GM04504 (cell line): ENCODE data around the gene MRRF.

ENCODE experiments used
- DNase-seq: peaks from one replicate; pipeline ENCODE4 v3.0.0-alpha.2; 2012; ENCODE audit warnings: low read depth

MRRF gene

GRCh38 chr9:122332644-122333043 lies 68.0 kb downstream of the MRRF start:
- DNase-seq: no peak

GRCh38 chr9:122333169-122333808 lies 68.6 kb downstream of the MRRF start:
- DNase-seq: no peak

- DNase-seq: no peak
Measured at GRCh38 chr9:122334916-122335315, 70.2 kb downstream of the MRRF start.

- no peak for DNase-seq
Measured at GRCh38 chr9:122336189-122336588, 71.5 kb downstream of the MRRF start.

DNA sequence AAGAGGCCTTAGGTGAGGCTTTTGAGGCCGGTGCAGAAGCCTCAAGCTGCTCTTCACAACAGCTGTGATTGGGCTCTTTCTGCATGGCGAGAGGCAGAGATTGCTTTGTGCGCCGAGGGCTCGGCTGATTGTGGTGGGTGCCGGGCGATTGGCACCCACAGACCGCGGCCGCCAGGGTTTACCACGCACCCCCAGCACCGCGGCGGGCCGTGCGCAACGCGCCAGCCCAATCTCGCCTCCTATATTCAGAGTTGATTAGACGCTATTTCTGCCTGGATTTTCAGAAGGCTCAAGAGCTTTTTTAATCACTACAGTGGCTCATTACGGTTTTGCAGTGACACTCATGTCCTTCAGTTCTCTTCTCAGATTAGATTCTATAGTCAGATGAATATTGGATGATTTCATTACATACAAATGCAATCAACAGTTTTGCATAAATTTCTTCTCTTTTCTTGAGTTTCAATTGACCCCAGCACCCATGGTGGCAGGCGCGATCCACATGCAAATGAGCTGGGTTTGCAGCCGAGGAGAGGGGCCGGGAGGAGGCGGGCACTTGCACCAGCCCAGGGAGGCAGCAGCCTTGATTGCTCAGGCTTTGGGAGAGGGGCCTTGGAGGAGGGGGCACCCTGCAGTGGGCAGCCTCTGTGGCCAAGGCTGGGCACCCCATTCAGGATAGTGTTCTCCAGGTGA lies 72.3 kb downstream of the MRRF start:
- no peak for DNase-seq

DNA sequence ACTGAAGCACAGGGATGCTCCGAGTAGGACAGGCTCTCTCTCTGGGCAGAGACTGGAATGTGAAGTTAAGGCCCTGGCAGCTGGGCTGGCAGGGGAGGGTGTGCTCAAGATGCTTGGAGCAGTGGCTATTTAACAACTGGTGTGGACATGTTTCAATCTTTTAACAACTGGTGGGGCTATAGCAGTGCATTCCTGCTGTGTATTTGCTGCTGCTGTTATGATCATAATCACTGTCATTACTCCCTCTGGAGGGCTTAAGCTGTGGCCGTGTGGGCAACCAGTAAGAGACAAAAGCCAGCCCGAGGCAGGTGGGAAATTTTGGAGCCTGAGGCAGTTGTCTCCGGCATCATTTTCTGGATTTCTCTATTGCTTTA lies 72.9 kb downstream of the MRRF start:
- no peak for DNase-seq

GRCh38 chr9:122338536-122338935 lies 73.9 kb downstream of the MRRF start:
- DNase-seq: no peak

- no peak for DNase-seq
Measured at GRCh38 chr9:122338994-122339393, 74.3 kb downstream of the MRRF start.

GRCh38 chr9:122339579-122339978 lies 74.9 kb downstream of the MRRF start:
- DNase-seq: no peak

DNA sequence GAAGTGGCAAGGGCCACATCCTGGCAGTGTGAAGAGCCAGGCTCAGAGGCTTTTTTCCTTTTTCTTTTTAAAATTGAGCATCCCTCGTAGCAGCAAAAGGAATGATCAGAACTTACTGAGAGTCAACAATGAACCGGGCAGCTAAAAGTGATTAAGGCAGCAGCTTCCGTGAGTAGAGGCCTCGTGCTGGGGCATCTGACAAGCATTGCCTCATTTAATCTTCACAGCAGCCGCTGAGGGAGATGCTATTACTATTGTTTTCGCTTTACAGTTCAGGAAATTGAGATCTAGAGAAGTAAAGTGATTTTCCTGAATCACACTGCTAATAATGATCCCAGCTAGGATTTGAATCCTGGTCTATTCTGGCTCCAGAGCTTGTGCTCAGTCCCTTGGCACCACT lies 75.5 kb downstream of the MRRF start:
- DNase-seq: no peak

DNA sequence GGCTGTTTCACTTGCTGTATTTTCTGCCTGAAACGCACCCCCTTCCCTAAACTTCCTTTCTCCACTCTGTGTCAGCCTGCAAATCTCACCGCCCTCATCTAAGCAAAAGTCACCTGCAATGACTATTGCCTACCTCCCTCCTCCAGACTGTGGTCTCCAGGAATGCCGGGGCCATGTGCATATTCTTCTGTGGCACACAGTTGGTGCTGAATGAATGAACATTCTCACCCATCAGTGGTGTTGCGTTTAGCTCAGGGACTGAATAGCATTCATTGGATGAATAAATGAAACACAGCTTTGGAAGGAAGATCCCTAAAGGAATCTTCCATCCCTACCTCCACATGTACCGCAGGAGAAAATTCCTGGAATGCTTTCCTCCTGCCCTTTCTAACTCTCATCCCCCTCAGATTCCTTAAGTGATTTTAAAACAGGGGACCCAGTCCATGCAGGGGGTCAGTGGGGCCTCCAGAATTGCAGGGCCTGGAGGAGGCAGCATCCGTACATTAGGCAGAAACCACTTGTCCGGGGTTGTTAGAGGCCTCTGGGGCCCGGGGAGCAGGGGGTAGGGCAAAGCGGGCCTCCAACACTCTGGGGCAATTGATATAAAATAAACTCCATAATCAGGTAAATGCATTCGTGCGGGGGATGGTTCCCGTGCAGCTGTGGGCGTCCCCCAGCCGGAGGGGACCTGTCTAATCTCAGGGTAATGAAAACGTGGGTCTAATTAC lies 77.8 kb downstream of the MRRF start:
- DNase-seq: no peak

DNA sequence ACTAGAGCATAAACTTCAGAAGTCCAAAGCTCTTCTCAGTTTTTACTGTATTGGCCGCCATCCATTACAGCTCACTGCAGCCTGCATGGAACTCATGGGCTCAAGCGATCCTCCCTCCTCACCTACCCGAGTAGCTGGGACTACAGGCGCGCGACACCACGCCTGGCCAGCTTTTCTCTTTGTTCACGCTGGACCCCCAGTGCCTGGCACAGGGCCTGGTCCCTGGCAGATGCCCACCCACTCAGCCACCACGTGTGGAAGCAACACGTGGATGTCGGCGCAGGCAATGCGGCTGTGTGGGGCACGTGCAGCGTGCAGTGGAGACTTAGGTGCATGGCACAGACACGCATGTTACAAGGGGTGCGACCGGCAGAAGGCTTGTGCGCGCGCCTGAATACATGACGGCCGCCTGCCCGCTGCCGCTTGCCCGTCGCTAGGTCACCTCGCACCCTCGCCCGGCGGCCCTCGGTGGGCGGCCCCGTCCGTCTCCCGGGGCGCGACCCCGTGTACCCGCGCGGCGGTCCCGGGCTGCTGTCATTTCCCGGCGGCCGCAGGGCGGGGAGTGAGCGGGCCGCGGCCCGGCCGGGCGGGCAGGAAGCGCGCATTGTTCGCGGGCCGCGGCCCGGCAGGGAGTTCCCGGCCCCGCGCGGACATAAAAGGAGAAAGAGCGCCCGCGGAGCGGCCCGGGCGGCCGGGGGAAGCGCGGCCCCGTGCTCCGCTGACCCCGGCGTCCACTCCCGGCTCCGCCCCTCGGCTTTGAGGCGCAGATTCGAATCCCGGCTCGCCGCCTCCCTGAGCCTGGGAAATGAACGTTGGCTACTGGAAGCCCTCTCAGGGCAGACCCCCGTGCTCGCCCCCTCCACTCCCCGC lies 82.0 kb downstream of the MRRF start:
- DNase-seq: no peak

DNA sequence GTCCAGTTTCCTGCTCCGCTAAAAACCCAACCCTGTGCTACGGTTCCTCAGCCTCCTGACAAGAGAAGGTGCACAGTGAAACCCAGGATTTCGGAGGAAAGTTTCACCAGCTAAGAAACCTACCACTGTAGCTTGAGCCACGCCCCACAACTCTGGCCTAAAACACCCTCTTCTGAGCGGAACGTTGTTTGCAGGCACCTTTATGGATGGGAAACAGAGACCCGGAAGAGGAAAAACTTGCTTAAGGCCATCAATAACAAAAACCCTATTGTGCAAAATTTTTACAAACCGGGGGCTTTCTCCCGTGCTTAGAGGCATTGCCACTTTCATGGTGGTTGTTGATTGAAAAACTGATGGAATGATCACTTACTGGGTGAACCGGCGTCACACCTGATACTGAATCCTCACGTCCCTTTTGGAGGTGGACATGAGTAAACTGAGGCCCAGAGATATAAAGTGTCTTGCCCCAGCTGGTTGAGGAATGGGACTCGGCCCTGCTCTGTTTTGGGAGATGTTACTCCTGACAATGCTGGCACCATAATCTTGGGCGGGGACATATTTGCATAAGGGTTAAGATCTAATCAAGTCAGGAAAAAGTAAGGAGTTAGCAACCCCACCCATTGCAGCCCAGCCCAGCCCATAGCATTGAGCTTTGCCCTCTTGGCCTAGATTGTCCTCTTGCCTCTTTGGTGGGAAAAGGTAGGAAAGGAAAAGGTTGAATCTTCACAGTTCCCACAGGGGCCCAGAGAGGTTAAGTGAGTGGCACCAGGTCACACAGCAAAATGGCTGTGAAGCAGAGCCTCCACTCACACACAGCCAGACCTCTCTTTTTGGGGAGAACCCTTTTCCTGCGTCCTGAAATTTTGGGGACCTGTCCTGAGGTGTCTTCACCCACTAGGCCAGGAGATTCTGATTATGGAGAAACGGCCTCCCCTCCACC lies 82.9 kb downstream of the MRRF start:
- DNase-seq: no peak

DNA sequence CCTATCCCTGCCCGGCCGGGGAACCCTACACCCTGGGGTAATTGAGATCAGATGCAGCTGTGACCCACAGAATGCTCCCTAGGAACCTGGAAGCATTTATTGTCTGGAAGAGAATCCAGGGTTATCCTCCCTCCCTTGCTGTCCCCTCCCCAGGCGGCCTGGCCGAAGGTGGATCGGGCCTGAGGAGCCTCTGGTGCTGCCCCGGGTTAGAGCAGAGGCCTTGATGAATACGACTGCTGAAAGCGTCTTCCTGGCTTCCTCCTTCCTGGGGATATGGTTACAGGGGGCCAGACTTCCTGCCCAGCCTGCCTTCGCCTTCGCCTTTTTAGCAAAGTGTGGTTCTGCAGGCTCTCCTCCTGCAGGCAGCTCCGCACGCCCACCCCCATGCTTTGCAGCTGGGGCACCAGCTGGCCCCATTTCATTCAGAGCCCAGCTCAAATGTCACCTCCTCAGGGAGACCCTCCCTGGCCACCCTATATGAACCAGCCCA lies 83.7 kb downstream of the MRRF start:
- no peak for DNase-seq

GRCh38 chr9:122348791-122349190 lies 84.1 kb downstream of the MRRF start:
- no peak for DNase-seq

- no peak for DNase-seq
Measured at GRCh38 chr9:122349201-122349600, 84.5 kb downstream of the MRRF start.

GRCh38 chr9:122350577-122351355 lies 86.1 kb downstream of the MRRF start:
- DNase-seq: no peak

DNA sequence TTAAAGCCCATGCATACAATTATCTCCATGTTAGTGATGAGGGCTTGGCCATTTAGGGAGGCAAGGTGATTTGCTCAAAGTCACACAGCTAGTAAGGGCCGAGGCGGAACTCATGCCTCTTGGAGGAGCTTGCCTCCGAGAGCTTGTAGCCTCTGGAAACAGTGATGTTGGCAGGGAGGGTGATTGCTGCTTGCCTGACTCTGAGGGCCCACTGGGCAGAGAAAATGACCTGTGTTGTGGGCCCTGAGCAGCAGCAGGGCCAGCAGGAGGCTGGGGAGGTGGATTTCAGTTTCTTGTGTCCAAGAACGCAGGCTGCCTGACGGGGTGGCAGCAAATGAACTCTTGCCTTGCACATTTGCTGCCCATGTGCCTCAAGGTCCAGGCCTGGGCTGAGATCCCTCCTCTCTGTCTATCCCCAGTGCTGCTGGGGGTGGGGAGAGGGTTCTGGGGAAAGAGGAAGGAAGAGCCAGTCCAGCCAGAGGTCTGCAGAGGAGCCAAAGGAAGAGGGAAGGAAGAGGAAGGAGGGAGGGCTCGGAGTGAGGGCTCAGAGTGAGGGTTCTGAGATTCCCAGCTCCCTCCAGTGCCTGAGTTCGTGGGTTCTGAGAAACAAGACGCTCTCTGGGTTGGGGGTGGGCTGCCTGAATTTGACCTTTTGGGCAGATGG lies 90.0 kb downstream of the MRRF start:
- DNase-seq: no peak

GRCh38 chr9:122355336-122355875 lies 90.7 kb downstream of the MRRF start:
- DNase-seq: no peak
